ENCODE results near the gene ANP32E.

DNA sequence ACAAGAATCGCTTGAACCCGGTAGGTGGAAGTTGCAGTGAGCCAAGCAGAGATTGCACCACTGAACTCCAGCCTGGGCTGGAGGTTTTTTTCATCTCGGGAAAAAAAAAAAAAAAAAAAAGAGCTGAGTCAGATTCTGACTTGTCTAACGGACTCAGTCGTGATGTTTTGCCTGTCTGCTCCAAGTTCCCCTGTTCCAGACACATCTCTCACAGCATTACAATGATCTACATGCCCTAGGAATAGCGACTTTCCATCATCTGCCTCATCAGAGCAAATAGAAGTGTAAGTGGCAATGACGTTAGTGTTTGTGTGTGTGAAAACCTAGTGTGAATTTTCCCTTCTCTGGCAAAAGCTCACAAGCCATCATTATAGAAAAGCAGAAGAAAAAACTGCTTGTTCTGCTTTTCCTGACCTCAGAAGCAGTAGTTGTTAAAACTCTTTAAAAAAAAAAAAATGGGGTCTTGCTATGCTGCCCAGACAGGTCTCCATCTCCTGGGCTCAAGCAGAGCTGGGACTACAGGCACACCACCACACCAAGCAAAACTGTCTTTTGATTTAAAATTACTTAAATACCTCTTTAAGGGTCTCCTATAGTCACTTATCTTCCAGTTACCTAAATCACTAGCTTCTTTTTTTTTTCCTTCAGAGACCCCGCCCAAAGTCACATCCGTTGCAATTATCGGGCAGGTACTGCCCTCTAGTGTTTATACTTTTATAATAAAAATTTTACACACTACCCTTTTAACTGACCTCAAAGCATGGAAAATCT lies 48.9 kb downstream of the ANP32E start:
- TF ChIP-seq, protein P1, sequence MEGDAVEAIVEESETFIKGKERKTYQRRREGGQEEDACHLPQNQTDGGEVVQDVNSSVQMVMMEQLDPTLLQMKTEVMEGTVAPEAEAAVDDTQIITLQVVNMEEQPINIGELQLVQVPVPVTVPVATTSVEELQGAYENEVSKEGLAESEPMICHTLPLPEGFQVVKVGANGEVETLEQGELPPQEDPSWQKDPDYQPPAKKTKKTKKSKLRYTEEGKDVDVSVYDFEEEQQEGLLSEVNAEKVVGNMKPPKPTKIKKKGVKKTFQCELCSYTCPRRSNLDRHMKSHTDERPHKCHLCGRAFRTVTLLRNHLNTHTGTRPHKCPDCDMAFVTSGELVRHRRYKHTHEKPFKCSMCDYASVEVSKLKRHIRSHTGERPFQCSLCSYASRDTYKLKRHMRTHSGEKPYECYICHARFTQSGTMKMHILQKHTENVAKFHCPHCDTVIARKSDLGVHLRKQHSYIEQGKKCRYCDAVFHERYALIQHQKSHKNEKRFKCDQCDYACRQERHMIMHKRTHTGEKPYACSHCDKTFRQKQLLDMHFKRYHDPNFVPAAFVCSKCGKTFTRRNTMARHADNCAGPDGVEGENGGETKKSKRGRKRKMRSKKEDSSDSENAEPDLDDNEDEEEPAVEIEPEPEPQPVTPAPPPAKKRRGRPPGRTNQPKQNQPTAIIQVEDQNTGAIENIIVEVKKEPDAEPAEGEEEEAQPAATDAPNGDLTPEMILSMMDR (conservative IDR thresholded peaks at IDR 0.05): peak; percentile 78
- TF ChIP-seq ZFX (IDR thresholded peaks at IDR 0.05): no peak

Data from C4-2B (cell line).